HG02840 (cell line): ENCODE results near the gene BEST1.
"Not testable (repeated sequence)": the region's sequence is repeated elsewhere in the genome, so short reads cannot be mapped to it uniquely, and the experiment has no call there.

Experiments used
- ATAC-seq: cut with Tn5 transposase; IDR thresholded peaks from one replicate; pipeline ENCODE4 v1.9.1; 2021; ENCODE audit warnings: mild to moderate bottlenecking, moderate library complexity, moderate number of reproducible peaks; ENCODE audit not compliant: unreplicated experiment, low FRiP score

The BEST1 gene

GRCh38 chr11:61946894-61947293 is 3.3 kb upstream of the BEST1 start:
- no peak for ATAC-seq

GRCh38 chr11:61947486-61948210 is 2.5 kb upstream of the BEST1 start:
- no peak for ATAC-seq

DNA sequence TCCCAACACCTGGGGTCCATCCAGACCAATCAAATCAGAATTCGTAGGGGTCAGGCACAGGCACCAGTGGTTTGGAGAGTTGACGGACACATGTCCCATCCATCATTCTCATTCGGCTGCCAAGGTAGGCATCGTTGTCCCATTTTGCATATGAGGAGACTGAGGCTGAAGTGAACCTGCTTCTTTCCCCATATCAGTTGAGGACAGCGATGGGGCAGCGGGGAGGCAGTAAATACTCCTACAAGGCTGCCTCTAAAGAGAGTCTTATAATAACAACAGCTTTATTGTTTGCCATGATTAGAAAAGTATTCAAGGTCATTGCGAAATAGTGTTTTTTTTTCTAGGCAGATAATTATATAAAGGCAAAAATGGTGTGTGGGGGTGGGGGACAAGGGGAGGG is 1.6 kb upstream of the BEST1 start:
- no peak for ATAC-seq

- ATAC-seq = no peak
Measured at GRCh38 chr11:61949169-61950034, 749 bp upstream of the BEST1 start.

- no peak for ATAC-seq
Measured at GRCh38 chr11:61951484-61952135, 1.5 kb downstream of the BEST1 start.

DNA sequence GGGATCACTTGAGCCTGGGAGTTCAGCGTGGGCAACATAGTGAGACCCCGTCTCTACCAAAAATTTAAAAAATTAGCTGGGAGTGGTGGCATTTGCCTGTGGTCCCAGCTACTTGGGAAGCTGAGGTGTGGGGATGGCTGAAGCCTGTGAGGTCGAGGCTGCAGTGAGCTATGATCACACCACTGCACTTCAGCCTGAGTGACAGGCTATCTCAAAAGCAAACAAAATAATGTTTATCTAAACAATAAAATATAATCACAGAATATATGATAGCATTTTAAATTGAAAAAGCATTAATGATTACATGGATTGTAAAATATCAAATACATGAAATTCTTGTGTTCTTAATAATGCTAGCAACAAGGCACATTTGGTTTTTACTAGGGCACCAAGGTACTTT is 2.7 kb downstream of the BEST1 start:
- no peak for ATAC-seq

DNA sequence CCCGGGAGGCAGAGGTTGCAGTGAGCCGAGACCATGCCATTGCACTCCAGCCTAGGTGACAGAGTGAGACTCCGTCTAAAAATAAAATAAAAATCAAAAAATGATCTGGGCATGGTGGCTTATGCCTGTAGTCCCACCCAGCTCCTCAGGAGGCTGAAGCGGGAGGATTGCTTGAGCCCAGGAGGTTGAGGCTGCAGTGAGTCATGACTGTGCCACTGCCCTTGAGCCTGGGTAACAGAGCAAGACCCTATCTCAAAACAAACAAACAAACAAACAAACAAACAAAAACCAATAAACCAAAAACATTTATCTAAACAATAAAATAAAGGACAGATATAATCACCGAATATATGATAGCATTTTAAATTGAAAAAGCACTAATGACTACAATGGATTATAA is 3.5 kb downstream of the BEST1 start:
- ATAC-seq = not testable (repeated sequence)

DNA sequence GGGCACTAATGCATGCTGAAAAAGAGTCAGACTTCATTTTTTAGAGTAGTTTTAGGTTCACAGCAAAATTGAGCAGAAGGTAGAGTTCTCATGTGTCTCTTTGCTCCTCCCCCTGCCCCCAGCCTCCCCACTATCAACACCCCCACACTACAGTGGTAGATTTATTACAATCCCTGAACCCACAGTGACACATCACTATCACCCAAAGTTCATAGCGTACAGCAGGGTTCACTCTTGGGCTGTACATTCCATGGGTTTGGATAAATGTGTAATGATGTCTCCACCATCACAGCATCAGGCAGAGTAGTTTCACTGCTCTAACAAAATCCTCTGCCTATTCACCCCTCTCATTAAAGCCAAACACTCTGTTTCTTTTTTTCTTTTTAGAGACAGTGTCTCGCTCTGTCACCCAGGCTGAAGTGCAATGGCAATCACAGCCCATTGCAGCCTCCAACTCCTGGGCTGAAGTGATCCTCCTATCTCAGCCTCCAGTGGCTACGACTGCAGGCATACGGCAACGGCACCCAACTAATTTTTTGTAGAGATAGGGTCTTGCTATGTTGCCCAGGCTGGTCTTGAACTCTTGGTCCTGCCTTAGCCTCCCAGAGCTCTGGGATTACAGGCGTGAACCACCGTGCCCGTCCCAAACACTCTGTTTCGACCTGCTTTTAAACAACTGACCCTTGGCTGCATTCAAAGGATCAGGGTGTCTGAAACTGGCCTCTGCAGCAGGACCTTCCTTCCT is 4.1 kb downstream of the BEST1 start:
- ATAC-seq = no peak

DNA sequence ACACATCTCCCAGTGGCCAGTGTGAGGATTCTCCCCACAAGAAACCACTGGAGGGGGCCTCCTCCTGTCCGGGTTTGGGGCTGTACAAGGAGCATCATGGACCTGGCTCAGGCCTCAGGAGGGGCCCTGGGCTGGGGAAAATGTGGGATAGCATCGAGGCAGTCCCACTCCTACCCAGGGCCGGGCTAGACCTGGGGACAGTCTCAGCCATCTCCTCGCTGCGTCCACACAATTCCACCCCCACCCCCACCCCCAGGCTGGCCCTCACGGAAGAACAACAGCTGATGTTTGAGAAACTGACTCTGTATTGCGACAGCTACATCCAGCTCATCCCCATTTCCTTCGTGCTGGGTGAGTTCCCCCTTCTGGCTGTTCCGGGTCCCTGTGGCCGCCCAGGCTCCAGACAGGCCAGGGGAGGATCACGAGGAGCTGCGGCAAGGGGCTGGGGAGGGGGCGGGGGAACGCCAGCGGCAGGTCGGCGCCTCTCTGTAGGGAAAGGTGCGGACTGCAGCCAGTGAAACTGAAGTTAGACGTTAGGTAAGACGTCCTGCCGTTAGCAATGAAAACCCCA is 4.8 kb downstream of the BEST1 start:
- no peak for ATAC-seq

DNA sequence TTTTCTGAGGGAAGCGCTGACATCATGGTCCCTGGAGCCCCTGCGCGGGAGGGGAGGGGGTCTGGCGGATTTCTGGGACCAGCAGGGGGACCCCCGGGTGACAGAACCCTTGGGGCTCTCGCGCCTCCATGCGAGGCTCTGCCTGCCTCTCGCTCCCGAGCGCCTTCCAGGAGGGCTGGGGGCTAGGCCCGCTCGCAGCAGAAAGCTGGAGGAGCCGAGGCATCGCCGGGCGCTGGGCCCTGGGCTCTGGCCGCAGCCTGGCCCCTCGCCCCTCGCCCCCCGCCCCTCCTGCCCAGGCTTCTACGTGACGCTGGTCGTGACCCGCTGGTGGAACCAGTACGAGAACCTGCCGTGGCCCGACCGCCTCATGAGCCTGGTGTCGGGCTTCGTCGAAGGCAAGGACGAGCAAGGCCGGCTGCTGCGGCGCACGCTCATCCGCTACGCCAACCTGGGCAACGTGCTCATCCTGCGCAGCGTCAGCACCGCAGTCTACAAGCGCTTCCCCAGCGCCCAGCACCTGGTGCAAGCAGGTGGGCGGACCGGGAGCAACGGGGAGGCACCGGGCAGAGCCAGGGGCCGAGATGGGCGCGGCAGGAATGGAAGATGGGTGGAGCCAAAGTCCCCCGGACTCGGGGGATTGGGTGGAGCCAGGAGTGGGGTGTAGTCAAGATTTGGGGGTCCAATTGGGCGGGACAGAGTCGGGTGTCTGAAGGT is 5.4 kb downstream of the BEST1 start:
- ATAC-seq = no peak

- ATAC-seq = no peak
Measured at GRCh38 chr11:61956191-61957020, 6.3 kb downstream of the BEST1 start.

DNA sequence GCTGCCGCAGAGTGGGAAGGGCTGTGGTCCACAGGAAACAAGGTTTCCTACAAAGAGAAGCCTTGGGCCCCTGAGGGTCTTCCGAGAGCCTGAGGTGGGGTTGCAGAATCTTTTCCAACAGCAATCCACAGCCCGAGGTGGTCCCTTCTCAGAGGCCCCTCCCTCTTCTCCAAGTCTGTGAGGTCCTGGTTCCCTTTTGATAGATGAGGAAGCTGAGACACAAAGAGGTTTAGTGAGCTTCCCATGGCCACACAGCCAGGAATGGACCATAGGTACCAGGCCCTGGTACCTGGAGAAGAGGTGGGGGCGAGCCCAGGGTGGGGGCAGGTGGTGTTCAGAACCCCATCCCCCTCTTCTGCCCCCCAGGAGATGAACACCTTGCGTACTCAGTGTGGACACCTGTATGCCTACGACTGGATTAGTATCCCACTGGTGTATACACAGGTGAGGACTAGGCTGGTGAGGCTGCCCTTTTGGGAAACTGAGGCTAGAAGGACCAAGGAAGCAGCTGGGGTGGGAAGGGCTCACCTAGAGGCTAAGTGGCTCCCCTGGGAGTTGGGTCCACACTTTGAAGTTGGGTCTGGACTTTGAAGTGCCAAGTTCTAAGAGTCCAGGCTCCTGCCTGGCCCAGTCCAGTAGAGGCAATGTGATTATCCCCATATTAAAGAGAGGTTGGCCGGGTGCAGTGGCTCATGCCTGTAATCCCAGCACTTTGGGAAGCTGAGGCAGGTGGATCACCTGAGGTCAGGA is 7.0 kb downstream of the BEST1 start:
- ATAC-seq = no peak

GRCh38 chr11:61958590-61958989 is 8.4 kb downstream of the BEST1 start:
- ATAC-seq = no peak

DNA sequence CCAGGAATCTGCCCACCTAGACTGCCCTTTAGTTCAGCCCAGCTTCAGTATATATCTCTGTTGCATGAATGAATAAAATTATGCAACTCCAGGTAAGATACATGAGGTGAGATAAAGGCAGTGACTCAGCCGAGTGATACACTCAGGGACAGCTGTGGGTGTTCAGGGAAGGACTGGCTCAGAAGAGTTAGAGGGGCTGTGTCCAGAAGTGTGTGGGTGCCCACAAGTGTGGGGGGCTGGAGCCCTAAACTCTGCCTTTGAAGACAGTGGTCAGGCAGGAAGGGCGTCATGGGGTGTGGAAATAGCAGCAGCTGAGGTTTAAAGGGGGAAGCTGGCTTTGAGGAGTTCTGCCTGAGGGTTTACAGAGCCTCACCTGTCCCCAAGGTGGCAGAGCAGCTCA is 9.0 kb downstream of the BEST1 start:
- ATAC-seq = no peak

GRCh38 chr11:61959678-61960077 is 9.5 kb downstream of the BEST1 start:
- ATAC-seq = no peak

GRCh38 chr11:61960532-61960931 is 10.4 kb downstream of the BEST1 start:
- ATAC-seq = no peak

DNA sequence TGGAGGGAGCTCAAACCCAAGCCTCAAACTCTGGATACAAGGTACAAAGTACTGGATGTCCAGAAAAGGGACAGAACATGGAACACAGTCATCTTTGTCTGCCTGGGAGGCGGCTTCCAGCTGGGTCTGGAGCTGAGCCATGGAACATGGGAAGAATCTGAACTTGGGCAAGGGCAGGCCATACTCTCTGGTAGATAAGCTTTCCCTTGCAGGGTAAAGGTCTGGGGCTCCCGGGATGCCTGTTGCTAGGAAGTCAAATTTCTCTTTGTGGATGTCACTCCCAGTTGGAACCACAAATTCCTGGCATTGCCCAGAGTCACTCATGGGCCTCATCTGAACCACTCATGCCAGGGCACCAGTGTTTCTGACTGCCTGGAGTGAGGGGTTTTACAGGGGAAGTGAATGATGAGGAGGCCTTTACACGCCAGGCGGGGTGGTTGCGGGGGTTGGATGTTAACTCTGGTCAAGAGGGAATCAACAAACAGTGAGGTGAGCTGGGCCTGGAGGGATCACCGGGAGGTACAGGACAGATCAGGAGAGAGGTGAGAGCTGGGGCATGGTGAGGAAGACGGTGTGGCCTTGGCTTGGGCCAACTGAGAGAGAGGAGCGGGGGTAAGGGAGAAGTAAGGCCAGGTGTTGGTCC is 11.5 kb downstream of the BEST1 start:
- no peak for ATAC-seq
